WERI-Rb-1 (cell line): ENCODE results near the gene FAT2.

Source experiments
- DNase-seq: peaks from one replicate; pipeline ENCODE4 v3.0.0-alpha.2; 2020
- H3K27ac ChIP-seq: fragments of 250-450 bp; sonication (Bioruptor Pico); 2 replicates; pipeline ENCODE4 v1.5.1; 2020; ENCODE audit warnings: mild to moderate bottlenecking, moderate library complexity
- H3K27me3 ChIP-seq: fragments of 250-450 bp; sonication (Bioruptor Pico); 2 replicates; pipeline ENCODE4 v1.5.1; 2021; ENCODE audit warnings: mild to moderate bottlenecking, low read depth, moderate library complexity; ENCODE audit not compliant: insufficient read depth, severe bottlenecking
- H3K36me3 ChIP-seq: fragments of 250-450 bp; sonication (Bioruptor Pico); 2 replicates; pipeline ENCODE4 v1.5.1; 2020; ENCODE audit warnings: mild to moderate bottlenecking, moderate library complexity
- H3K4me3 ChIP-seq: 2 replicates; pipeline ENCODE4 v1.5.1; 2011; ENCODE audit warnings: low read depth, mild to moderate bottlenecking, control low read depth, low read length
- H3K9me3 ChIP-seq: fragments of 250-450 bp; sonication (Bioruptor Pico); 2 replicates; pipeline ENCODE4 v1.5.1; 2021; ENCODE audit warnings: mild to moderate bottlenecking, moderate library complexity; ENCODE audit not compliant: severe bottlenecking
- CTCF ChIP-seq: IDR thresholded peaks from 2 replicates; pipeline ENCODE4 v1.5.1; 2011; ENCODE audit warnings: low read depth, mild to moderate bottlenecking, control low read depth, inconsistent platforms, low read length

The FAT2 gene

GRCh38 chr5:151600069-151600665 is 9.0 kb upstream of the FAT2 start:
- H3K36me3 ChIP-seq = no peaks in the 10 kb centered on the region
- no peak for DNase-seq
- H3K4me3 ChIP-seq = no peak overlapping the region
- peaks cover 23% of the 10 kb centered on the region for H3K27me3 ChIP-seq
- H3K27ac ChIP-seq = no peak overlapping the region
- H3K9me3 ChIP-seq = no peaks in the 10 kb centered on the region
- TF ChIP-seq CTCF = no peak

GRCh38 chr5:151598984-151599383 is 7.9 kb upstream of the FAT2 start:
- Histone ChIP-seq H3K27me3 (peaks cover 11% of the 10 kb centered on the region), H3K36me3 (no peaks in the 10 kb centered on the region), H3K4me3 (no peak overlapping the region), H3K9me3 (no peaks in the 10 kb centered on the region), H3K27ac (no peak overlapping the region)
- TF ChIP-seq CTCF = no peak
- DNase-seq = no peak

- Histone ChIP-seq H3K4me3 (no peak overlapping the region), H3K27me3 (peaks cover 7% of the 10 kb centered on the region), H3K9me3 (no peaks in the 10 kb centered on the region), H3K27ac (no peak overlapping the region), H3K36me3 (no peaks in the 10 kb centered on the region)
- no peak for DNase-seq
- TF ChIP-seq CTCF = no peak
Measured at GRCh38 chr5:151598549-151598948, 7.4 kb upstream of the FAT2 start.

GRCh38 chr5:151597749-151598148 is 6.6 kb upstream of the FAT2 start:
- no peak overlapping the region for H3K27ac ChIP-seq
- peaks cover 2% of the 10 kb centered on the region for H3K27me3 ChIP-seq
- no peak overlapping the region for H3K4me3 ChIP-seq
- DNase-seq = no peak
- no peaks in the 10 kb centered on the region for H3K36me3 ChIP-seq
- TF ChIP-seq CTCF = no peak
- H3K9me3 ChIP-seq = no peaks in the 10 kb centered on the region

GRCh38 chr5:151596828-151597539 is 5.9 kb upstream of the FAT2 start:
- no peak overlapping the region for H3K4me3 ChIP-seq
- DNase-seq = no peak
- no peak overlapping the region for H3K27ac ChIP-seq
- H3K27me3 ChIP-seq = no peaks in the 10 kb centered on the region
- TF ChIP-seq CTCF = no peak
- no peaks in the 10 kb centered on the region for H3K36me3 ChIP-seq
- H3K9me3 ChIP-seq = no peaks in the 10 kb centered on the region
